Stimulated activated naive CD8-positive, alpha-beta T cell treated with anti-CD3 and anti-CD28 coated beads, Interleukin-15, Interleukin-2, amounts not matched to agents 100 ng/mL and 50 ng/mL, for 24 hours (primary cell): ENCODE measurements around the gene ZBTB7C.

ENCODE experiments used
- H3K27ac Mint-ChIP-seq: one replicate; pipeline ENCODE4 v1.8.0; 2021; ENCODE audit warnings: mild to moderate bottlenecking, mixed read lengths
- H3K27me3 Mint-ChIP-seq: one replicate; pipeline ENCODE4 v1.8.0; 2021; ENCODE audit warnings: mixed read lengths
- H3K36me3 Mint-ChIP-seq: one replicate; pipeline ENCODE4 v1.8.0; 2021; ENCODE audit warnings: low read depth, mixed read lengths
- H3K4me1 Mint-ChIP-seq: one replicate; pipeline ENCODE4 v1.8.0; 2021; ENCODE audit warnings: low read depth, mixed read lengths
- H3K4me3 Mint-ChIP-seq: one replicate; pipeline ENCODE4 v1.8.0; 2021; ENCODE audit warnings: mild to moderate bottlenecking, mixed read lengths
- H3K9me3 Mint-ChIP-seq: one replicate; pipeline ENCODE4 v1.8.0; 2021; ENCODE audit warnings: mixed read lengths

ZBTB7C gene

GRCh38 chr18:48433541-48433940 lies 24.4 kb upstream of the ZBTB7C start:
- Mint-ChIP-seq H3K9me3 (no peaks in the 10 kb centered on the region), H3K27me3 (peaks cover 34% of the 10 kb centered on the region), H3K4me1 (no peaks in the 10 kb centered on the region), H3K4me3 (no peak overlapping the region), H3K36me3 (no peaks in the 10 kb centered on the region), H3K27ac (no peak overlapping the region)

- Mint-ChIP-seq H3K36me3 (no peaks in the 10 kb centered on the region), H3K27ac (no peak overlapping the region), H3K4me3 (no peak overlapping the region), H3K27me3 (peaks cover 32% of the 10 kb centered on the region), H3K9me3 (no peaks in the 10 kb centered on the region), H3K4me1 (no peaks in the 10 kb centered on the region)
Observed at GRCh38 chr18:48430150-48430549, 21.0 kb upstream of the ZBTB7C start.

- Mint-ChIP-seq H3K27ac (no peak overlapping the region), H3K4me3 (no peak overlapping the region), H3K36me3 (no peaks in the 10 kb centered on the region), H3K27me3 (peaks cover 44% of the 10 kb centered on the region), H3K4me1 (no peaks in the 10 kb centered on the region), H3K9me3 (no peaks in the 10 kb centered on the region)
Observed at GRCh38 chr18:48428475-48429177, 19.4 kb upstream of the ZBTB7C start.

GRCh38 chr18:48422947-48423378 lies 13.8 kb upstream of the ZBTB7C start:
- Mint-ChIP-seq H3K9me3 (no peaks in the 10 kb centered on the region), H3K36me3 (no peaks in the 10 kb centered on the region), H3K27ac (no peak overlapping the region), H3K27me3 (peaks cover 63% of the 10 kb centered on the region), H3K4me1 (no peaks in the 10 kb centered on the region), H3K4me3 (no peak overlapping the region)

- Mint-ChIP-seq H3K27ac (no peak overlapping the region), H3K36me3 (no peaks in the 10 kb centered on the region), H3K4me1 (no peaks in the 10 kb centered on the region), H3K9me3 (no peaks in the 10 kb centered on the region), H3K4me3 (no peak overlapping the region), H3K27me3 (peaks cover 65% of the 10 kb centered on the region)
Observed at GRCh38 chr18:48419277-48420022, 10.3 kb upstream of the ZBTB7C start.

GRCh38 chr18:48418539-48419276 lies 9.5 kb upstream of the ZBTB7C start:
- no peaks in the 10 kb centered on the region for H3K4me1 Mint-ChIP-seq
- H3K27ac Mint-ChIP-seq = no peak overlapping the region
- peaks cover 65% of the 10 kb centered on the region for H3K27me3 Mint-ChIP-seq
- no peaks in the 10 kb centered on the region for H3K9me3 Mint-ChIP-seq
- H3K4me3 Mint-ChIP-seq = no peak overlapping the region
- no peaks in the 10 kb centered on the region for H3K36me3 Mint-ChIP-seq

GRCh38 chr18:48417985-48418384 lies 8.8 kb upstream of the ZBTB7C start:
- H3K4me3 Mint-ChIP-seq = no peak overlapping the region
- no peak overlapping the region for H3K27ac Mint-ChIP-seq
- H3K27me3 Mint-ChIP-seq = peaks cover 65% of the 10 kb centered on the region
- no peaks in the 10 kb centered on the region for H3K4me1 Mint-ChIP-seq
- H3K9me3 Mint-ChIP-seq = no peaks in the 10 kb centered on the region
- H3K36me3 Mint-ChIP-seq = no peaks in the 10 kb centered on the region

- peaks cover 7% of the 10 kb centered on the region for H3K4me1 Mint-ChIP-seq
- no peaks in the 10 kb centered on the region for H3K36me3 Mint-ChIP-seq
- no peak overlapping the region for H3K27ac Mint-ChIP-seq
- H3K9me3 Mint-ChIP-seq = no peaks in the 10 kb centered on the region
- no peak overlapping the region for H3K4me3 Mint-ChIP-seq
- H3K27me3 Mint-ChIP-seq = peaks cover 73% of the 10 kb centered on the region
Observed at GRCh38 chr18:48413342-48413741, 4.2 kb upstream of the ZBTB7C start.

- no peak overlapping the region for H3K4me3 Mint-ChIP-seq
- H3K9me3 Mint-ChIP-seq = no peaks in the 10 kb centered on the region
- peaks cover 76% of the 10 kb centered on the region for H3K27me3 Mint-ChIP-seq
- peaks cover 11% of the 10 kb centered on the region for H3K4me1 Mint-ChIP-seq
- H3K36me3 Mint-ChIP-seq = no peaks in the 10 kb centered on the region
- H3K27ac Mint-ChIP-seq = no peak overlapping the region
Observed at GRCh38 chr18:48412339-48412929, 3.3 kb upstream of the ZBTB7C start.

- no peaks in the 10 kb centered on the region for H3K36me3 Mint-ChIP-seq
- peaks cover 12% of the 10 kb centered on the region for H3K4me1 Mint-ChIP-seq
- H3K27me3 Mint-ChIP-seq = peaks cover 73% of the 10 kb centered on the region
- H3K27ac Mint-ChIP-seq = no peak overlapping the region
- H3K4me3 Mint-ChIP-seq = peak overlapping the region; percentile 63
- H3K9me3 Mint-ChIP-seq = no peaks in the 10 kb centered on the region
Observed at GRCh38 chr18:48410095-48410920, 1.1 kb upstream of the ZBTB7C start.

GRCh38 chr18:48409591-48410094 lies 460 bp upstream of the ZBTB7C start:
- H3K9me3 Mint-ChIP-seq = no peaks in the 10 kb centered on the region
- H3K36me3 Mint-ChIP-seq = no peaks in the 10 kb centered on the region
- H3K4me3 Mint-ChIP-seq = peak overlapping the region; percentile 63
- H3K27ac Mint-ChIP-seq = no peak overlapping the region
- H3K4me1 Mint-ChIP-seq = peaks cover 14% of the 10 kb centered on the region
- H3K27me3 Mint-ChIP-seq = peaks cover 75% of the 10 kb centered on the region

- H3K27ac Mint-ChIP-seq = no peak overlapping the region
- no peaks in the 10 kb centered on the region for H3K36me3 Mint-ChIP-seq
- peaks cover 14% of the 10 kb centered on the region for H3K4me1 Mint-ChIP-seq
- H3K27me3 Mint-ChIP-seq = peaks cover 72% of the 10 kb centered on the region
- peak overlapping the region; percentile 71 for H3K4me3 Mint-ChIP-seq
- H3K9me3 Mint-ChIP-seq = no peaks in the 10 kb centered on the region
Observed at GRCh38 chr18:48408111-48408726, 964 bp downstream of the ZBTB7C start.

GRCh38 chr18:48407358-48407757 lies 1.8 kb downstream of the ZBTB7C start:
- Mint-ChIP-seq H3K27me3 (peaks cover 73% of the 10 kb centered on the region), H3K4me1 (peaks cover 14% of the 10 kb centered on the region), H3K9me3 (no peaks in the 10 kb centered on the region), H3K4me3 (no peak overlapping the region), H3K36me3 (no peaks in the 10 kb centered on the region), H3K27ac (no peak overlapping the region)

- Mint-ChIP-seq H3K27ac (no peak overlapping the region), H3K36me3 (no peaks in the 10 kb centered on the region), H3K4me3 (no peak overlapping the region), H3K4me1 (peaks cover 12% of the 10 kb centered on the region), H3K27me3 (peaks cover 71% of the 10 kb centered on the region), H3K9me3 (no peaks in the 10 kb centered on the region)
Observed at GRCh38 chr18:48405978-48406377, 3.2 kb downstream of the ZBTB7C start.
